Spleen (tissue), 7 donors: ENCODE measurements around the gene WNT2.

Experiments
- CTCF ChIP-seq, 11 experiments: fragments of 200-600 bp in 7 of 11; fragments of 450-650 bp in 4 of 11; sonication (generic) in 4 of 11; IDR thresholded peaks in 8 of 11; conservative IDR thresholded peaks in 3 of 11; 1 replicate in 7 of 11; 2 replicates in 4 of 11; pipeline versions ENCODE4 v1.4.0 to v1.8.0; 2016 to 2021; ENCODE audit warnings: antibody characterized with exemption in 11 of 11, inconsistent platforms in 4 of 11, mild to moderate bottlenecking in 1 of 11
- POLR2A ChIP-seq, 3 donors: fragments of 450-650 bp; IDR thresholded peaks; one replicate each; pipeline ENCODE4 v1.5.1; 2017; ENCODE audit warnings: antibody characterized with exemption in 3 of 3, mild to moderate bottlenecking in 1 of 3
- POLR2AphosphoS5 ChIP-seq, 3 donors: sonication (generic); formaldehyde crosslinking; IDR thresholded peaks; one replicate each; pipeline ENCODE4 v1.5.1; 2017; ENCODE audit warnings: antibody characterized with exemption in 3 of 3
- donor health status: DM: no; HTN: no; CAD: no; lungs with moderate emphysema.
- donor health status: DM: no; HTN: no; CAD: no.
- donor health status: DM: no; HTN: no; CAD: no.

- TF ChIP-seq POLR2A (IDR thresholded peaks at IDR 0.05) (no peak), CTCF (IDR thresholded peaks at IDR 0.05 in 8 of 11, conservative IDR thresholded peaks at IDR 0.05 in 3 of 11) (no peak), POLR2AphosphoS5 (IDR thresholded peaks at IDR 0.05) (no peak)
Measured at GRCh38 chr7:117319181-117319580, 3.7 kb downstream of the WNT2 start.
